Mesenteric fat pad (tissue), 1 donor: ENCODE data around the gene BCAS1. TPM values are rescaled to one million over a fixed set of nuclear protein-coding genes. Genes with fewer than 3 reads are reported as not detected.
"Not testable (repeated sequence)": the region's sequence is repeated elsewhere in the genome, so short reads cannot be mapped to it uniquely, and the experiment has no call there.

Source experiments
- DNase-seq: peaks from one replicate; pipeline ENCODE4 v3.0.0-alpha.2; 2020; ENCODE audit warnings: low spot score
- total RNA-seq: library from RNA; stranded (reverse); fragmentation: NEBNext Ultra II Directional; extraction: Animal tissue kit (Norgen Biotek cat#: 25700); gene quantifications from one replicate; pipeline ENCODE4 v1.2.1, GENCODE V29; 2021
- donor health status: DM: yes; HTN: yes; CAD: no.

The BCAS1 gene
- total RNA-seq, 1 donor from 2014 or later = 0.51 TPM

DNA sequence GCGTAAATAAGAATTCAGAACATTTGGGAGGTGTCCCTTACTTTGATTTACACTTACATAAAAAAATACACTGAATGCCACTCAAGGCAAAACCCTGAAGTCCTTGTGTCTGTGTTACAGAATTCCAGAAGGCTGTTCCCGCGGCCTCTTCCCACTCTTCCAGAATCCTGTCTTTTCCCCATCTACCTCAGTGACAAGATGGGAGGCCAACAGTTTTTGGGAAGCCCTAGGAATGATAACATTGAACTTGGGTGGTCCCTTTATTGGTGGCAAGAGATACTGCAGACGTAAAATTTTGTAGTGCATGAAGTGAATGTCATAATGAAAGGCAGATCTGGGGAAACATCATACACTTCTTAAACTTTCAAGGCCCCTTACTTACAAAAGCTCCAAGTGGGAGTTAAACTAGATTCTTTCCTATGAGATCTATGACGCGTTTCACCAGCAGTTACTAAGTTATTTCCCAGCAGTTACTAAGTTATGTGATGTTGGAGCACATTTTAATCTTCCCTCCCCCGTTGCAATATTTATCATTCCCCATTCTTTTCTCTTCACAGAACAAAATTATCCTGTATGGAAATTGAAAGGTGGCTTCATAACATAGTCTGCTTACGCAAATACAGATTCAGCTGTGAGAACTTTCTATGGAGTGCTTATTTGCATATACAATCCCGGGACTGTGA lies 79.5 kb downstream of the BCAS1 start:
- no peak for DNase-seq

DNA sequence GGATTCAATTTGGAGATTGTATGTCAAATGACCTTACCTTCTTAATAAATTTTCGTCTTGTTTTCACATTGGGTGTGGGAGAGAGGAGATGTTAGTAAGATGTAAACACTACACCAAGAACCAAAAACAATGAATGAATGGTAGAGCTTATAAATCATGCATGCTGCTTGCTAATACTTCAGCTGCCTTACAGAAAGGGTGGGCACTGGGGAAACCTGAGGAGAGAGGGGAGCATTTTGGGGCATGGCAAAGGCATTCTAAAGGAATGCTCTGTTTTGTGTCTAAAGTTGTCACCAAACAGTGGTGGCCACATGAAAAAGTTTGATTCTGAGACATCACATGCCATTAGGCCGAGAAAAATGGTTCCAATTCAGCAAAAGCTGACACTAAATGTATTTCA lies 80.4 kb downstream of the BCAS1 start:
- DNase-seq = no peak

DNA sequence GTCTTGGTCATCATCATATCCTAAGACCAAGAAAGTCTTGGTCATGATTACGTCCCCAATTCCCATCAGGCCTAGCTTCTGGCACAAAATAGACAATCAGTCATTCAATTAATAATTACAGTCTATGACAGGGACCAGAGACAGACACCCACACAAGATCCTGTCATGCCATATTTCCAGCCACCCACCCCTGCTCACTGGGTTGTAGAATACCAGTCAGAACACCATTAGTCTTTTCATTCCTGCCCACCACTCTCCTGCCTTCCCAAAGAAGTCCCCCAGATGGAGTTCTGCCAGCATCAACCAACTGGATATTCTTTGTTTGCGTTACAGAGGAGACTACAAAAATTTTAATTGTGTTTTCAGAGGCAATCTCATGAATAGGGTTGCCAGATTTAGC lies 81.0 kb downstream of the BCAS1 start:
- no peak for DNase-seq

DNA sequence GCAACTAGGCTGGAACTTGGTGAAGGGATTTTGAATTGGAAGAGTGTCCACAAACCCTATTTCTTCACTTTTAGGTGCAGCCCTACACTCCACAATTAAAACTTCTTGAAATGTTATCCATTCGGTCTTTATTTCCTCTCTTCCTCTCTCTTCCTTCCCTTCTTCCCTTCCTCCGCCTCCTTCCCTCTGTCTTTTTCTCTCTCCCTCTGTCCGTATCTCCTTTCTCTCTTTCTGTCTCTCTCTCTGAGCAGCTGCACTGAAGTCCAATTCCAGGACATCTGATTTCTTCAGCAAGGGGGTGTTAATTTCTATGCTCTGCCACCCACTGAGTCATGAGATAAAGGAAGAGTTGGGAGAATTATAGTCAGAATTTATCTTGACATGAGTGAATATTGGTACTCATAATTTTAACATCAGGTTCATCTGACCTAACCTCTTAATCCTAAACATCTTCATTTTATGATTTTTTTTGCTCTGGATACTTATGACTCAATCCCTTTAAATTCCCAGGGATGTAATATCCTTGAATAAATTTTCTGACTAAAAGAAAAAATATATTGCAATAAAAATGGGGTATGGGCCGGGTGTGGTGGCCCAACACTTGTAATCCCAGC lies 84.2 kb downstream of the BCAS1 start:
- no peak for DNase-seq

DNA sequence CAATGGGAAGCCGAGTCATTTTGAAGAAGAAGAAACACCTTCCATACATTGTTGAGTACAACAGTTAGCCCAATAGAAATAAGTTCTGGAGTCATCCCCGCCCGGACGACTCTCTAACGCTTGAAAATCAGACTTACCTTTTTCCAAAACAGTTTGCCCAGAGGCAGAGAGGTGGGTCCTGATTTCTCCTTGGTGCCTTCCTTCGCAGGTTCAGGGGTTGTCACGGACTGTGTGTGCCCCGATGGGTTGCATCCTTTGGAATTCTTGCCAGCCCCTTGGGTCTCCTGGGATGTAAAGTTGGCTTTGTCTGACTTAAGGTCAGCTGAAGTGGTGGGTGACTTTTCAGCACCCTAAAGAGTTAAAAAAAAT lies 85.3 kb downstream of the BCAS1 start:
- no peak for DNase-seq

DNA sequence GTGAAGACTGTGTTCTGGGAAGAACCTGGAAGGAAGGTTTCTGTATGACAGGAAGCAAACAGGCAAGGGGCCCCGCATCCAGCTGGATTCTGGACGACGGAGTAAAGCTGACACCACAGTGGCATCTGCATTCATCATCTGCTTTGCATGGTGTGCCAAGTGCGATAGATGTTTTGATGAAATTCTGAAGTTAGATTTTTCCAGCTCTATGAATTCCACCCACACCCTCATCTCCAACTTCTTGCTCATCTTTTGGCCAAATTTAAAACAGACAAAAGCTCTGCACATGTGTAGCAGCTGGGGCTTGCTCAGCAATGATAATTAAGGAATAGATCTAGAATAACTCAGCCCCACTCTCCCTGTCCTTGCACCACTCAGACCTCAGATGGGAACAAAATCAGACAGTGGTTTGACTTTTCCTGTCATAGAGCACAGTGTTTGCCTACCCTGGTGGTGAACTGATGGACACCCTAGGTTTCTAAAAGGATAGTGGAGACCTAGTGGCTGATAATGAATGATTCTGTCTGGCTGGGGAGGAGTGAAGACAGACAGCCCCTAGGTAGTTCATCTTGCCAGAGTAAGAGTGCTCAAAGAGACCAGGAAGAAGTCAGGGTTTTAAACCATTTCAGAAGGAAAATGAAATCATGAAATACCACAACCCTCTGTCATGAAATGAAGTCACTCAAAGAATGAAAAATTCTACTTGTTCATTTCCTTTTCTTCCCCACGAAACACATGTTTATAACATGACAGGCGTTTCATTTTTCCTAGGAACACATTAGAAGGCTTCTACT lies 85.8 kb downstream of the BCAS1 start:
- DNase-seq = no peak

DNA sequence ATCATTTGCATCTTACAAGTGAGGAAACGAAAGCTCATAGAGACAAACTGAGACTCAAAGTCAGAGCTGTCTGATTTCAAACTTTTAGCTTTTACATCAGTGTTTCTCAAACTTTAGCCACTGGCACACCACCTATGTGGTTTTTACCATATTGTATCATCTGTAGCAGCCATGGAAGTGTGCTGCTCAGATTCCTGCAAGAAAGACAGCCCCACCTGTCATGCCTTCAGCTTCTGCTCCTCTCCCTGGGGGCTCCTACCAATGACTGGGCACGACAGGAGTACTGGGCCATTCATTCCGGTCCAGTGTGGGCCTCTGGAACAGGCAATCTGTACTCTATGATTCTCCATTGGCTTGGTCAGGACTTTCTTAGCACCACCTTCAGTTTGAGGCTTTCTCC lies 87.0 kb downstream of the BCAS1 start:
- no peak for DNase-seq

DNA sequence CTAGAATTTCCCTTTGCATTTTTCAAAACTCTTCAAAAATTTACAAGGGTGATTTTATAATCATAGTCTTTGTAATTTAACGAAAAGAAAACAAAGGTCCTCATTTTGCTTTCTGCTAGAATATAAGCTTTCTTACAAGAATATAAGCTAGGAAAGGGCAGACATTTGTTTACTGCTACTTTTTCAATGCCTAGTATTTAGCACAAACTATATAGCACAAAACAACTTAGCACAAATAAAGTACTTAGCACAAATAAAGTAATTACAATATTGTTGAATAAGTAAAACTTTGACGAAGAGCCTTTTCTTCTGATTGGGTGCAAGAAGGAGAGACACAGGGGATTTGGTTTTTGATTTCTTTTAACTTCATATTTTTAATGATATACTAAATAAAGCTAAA lies 87.8 kb downstream of the BCAS1 start:
- DNase-seq = no peak

DNA sequence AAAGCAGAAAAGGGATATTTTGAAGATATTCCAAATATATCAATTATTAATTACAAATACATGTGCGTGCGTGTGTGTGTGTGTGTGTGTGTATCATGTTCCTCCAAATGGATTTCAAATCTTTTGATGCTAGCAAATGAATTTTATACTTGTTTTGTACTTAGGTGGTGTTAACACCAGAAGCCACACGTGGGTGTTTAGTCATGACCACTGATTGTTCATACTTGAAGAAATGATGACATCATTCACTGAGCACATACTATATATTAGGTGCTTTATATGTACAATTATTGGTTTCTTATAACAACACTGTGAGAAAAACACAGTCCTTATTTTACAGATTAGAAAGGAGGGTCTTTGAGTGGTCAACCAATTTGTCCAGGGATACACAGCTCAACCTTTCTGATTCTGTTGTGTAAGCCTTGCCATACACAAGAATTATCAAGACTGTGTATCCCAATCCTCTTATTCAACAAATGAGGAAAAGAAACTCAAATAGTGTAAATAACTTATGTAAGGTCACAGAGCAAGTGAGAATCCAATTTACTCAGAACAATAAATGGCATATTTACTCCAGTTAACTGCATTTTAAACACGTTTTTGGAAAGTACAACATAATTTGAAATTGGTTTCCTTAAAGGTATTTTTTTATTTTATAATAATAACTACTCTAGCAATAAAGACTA lies 88.5 kb downstream of the BCAS1 start:
- no peak for DNase-seq

DNA sequence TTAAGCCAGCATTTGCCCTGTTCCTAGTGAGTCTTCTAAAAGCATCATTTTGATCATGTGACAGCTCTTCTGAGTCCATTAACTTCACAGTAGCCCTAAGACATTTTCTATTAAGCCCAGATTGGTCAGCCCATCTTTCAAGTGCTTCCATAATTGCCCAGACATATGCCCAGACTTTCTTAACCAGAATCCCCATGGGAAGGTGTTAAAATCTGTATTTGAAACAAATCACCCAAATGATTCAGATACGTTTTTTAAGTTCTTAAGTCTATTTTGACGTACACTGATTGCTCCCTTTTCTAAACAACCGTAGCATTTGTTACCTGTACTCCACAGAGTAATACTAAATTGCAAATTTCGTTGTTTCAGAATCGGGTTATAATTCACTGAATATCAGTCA lies 89.3 kb downstream of the BCAS1 start:
- DNase-seq = no peak

DNA sequence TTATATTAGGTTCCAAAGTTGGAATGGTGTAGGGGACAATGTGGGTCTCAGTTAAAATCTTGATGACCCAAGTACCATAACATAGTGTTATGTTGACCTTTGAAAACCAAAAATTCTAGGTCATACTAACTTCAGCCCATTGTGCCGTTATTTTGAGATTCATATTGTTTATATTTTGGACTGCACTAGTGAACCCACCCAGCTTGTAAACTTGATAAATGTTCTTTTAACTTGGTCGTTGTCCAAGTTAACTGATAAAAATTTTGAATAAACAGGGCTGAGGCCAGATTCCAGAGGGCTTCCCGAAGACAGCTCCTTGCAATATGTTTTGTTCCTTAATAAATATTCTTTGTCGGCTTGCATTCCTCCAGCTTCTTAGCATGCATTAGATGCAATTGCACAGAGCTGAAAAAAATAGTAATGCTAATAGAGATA lies 90.3 kb downstream of the BCAS1 start:
- DNase-seq = no peak

DNA sequence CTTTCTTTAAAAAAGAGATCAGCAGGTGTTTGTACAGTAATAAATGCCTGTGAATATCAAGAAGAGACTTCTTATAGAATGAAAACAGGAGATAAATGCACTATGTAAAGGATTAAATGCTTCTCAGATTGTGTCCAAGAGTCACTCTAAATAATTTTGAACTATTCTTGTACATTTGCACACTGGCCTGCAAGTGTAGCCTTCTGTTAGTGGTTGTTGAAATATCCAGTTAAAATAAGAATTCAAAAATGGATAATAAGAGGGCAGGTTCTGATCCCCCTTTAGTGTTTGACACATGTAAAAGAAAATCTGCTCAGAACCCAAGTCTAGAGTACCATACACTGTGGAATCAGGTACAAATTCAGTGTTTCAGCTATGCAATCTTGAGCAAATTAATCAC lies 91.9 kb downstream of the BCAS1 start:
- no peak for DNase-seq

DNA sequence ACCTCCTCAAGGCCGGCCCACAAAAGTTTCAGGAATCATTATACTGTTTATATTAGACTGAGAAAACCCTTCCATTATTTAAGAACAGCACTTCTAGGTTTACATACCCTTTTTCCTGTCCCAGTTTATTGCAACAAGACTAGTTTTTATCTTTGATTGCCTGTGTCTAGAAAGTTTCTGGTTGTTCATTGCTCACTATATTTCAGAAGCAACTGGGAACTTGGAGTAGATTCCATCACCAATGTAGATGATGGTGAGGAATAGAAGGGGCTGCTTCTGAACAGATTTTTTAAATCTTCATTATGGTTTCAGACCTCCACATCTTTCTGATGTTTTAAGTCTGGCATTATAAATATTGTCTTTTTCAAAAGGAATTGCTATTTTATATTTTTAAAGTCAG lies 93.0 kb downstream of the BCAS1 start:
- no peak for DNase-seq

DNA sequence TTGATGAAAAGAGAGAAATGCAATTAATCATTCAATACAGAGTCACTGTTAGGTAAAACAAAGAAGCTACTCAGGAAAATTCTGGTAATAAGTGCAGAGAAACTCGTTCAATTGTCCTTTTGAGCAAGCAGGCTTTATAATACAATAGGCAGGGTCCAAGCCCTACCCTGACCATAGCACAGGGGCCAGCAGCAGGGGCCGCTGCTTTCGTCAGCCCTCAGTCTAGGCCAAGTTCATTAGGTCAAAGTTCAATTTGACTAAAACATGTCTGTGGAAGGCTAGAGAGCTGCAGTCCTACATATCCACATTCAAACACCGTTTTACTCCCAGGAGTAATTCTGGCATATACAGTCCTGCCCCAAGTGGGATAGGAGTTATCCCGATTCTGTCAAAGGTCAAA lies 94.6 kb downstream of the BCAS1 start:
- no peak for DNase-seq

DNA sequence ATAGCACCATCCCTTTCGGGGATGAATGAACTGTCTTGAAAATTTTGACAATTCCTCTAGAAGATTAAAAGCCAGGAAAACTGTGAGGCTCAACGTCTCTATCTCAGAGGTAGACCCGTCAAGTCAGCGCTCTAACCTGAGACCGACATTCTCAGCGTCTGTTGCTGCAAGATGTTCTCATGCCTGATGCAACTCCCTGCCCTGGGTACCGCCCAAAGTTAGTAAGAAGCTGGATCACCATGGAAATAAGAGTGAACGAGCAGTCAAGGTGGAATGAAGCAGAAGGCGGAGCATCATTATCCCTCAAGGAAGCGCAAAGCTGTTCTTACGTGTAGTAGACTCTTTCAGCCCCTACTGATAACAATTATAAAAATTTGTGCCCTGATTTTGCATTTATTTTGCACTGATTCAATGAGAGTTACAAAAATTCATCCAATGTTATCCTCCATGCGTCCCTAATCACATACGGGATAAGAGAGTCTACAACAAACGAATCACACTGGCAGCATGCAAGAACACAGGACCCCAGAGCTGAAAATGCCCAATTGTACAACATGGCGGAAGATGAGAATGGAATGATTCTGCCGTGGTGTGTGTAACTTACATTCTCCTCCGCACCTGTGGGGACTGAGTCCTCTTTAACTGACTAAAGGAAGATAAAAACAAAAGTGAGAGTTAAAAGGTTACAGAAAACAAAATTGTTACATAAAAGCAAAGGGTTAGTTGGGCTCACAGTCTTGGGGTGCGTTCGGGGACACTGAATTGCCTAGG lies 95.4 kb downstream of the BCAS1 start:
- DNase-seq = no peak

DNA sequence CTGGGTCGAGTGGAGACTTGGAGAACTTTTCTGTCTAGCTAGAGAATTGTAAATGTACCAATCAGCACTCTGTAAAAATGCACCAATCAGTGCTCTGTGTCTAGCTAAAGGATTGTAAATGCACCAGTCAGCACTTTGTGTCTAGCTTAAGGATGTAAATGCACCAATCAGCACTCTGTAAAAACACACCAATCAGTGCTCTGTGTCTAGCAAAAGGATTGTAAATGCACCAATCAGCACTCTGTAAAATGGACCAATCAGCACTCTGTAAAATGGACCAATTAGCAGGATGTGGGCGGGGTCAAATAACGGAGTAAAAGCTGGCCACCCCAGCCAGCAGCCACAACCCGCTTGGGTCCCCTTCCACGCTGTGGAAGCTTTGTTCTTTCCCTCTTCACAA lies 96.5 kb downstream of the BCAS1 start:
- DNase-seq = not testable (repeated sequence)

DNA sequence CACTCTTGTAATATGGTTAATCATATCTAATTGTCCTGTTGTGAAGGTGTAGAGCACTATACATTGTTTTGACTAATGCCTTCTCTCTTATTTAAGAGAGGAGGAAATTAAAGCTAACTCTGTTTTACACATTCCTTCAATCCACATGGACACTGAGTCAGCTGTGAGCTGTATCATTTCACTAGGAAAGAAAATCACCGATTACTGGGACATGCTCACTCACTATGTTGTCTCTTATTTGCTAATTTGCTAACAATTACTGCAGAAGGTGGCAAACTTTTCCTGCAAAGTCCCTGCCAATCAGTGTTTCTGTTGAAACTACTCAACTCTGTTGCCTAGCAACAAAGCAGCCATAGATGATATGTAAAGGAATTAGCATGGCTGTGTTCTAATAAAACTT lies 98.2 kb downstream of the BCAS1 start:
- no peak for DNase-seq

DNA sequence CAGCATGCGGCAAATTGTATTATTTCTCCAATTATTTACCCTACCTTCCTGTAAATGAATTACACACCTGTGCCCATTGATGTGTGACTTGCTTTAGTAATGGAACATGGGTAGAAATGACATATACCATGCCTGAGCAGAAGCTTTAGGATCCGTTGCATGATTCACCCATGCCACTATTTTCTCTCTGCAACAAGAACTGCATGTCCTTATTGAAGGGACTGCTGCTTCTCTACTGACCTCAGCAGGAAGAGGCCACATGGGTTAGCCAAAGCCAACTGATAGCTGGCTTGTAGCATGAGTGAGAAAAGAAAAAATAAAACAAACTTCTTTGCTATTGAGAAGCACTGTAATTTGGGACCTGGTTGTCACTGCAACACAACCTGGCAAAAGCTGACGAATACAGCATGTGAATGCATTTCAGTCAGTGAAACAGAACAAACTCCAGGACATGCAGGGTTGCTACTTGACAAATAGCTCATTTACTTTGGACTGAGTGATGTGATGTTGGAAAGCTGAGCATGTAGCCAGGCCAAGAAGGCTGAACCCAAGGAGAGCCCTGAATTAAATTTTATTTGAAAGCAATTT lies 99.2 kb downstream of the BCAS1 start:
- DNase-seq = no peak

DNA sequence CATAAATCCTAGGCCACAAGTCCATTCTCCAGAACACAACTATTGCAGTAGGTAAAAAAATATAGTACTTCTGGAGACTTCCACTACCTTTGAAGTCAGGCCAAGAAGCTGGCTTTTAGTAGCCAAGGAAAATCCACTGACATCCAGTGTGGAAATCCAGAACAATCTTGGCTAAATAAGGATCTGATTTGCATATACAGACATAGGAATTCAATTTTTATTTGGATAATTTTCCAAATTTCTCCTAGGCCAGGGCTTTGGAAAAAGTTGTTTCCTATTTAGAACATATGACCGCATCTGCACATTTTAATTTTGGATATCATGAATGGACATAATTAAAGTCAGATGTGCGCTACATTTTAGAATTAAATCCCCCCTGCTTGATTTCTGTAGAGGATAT lies 100.2 kb downstream of the BCAS1 start:
- DNase-seq = no peak

DNA sequence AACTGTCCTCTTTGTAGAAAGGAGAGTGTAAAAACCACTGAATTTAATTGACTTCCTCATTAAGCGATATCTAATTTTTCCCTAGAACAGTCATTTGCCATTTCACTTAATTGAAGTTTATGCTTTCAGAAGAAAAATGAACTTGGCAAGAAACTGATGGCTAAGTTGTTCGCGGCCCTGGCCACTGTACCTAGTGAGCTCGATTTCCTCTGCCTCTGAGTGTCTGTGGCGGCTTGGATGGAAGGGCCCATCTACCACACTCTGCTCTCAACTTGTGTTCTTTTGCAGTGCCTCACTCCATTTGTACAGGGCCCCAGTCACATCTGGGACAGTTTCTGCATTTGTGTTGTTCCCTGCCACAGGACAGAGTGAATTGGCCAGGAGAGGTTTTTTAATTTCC lies 102.9 kb downstream of the BCAS1 start:
- DNase-seq = no peak
